ENCODE data around the gene CPS1. TPM values are rescaled to one million over a fixed set of nuclear protein-coding genes. Genes with fewer than 3 reads are reported as not detected.

CPS1 gene
- total RNA-seq, 1 experiment from 2014 or later = 14.2 TPM

DNA sequence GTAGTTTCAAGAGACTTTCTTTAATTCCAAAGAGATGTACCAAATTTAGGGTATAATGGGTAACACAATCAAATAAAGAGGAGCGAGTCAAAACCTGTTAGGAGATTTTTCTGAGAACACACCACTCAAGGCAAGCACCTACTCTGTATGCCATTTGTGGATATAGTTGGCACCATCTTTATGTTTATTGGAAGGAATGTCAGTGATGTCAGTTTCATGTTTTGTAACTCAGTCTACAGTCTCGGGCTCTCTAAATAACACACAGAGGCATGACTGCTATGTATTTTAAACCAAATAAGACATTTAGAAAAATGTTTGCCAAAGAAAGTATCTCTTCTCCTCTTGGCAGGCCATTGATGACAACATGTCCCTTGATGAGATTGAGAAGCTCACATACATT, 59.7 kb downstream of the CPS1 start:
- Histone ChIP-seq H4K91ac (ENCODE audit: insufficient read length, low read depth, low read length) (no peak overlapping the region), H4K5ac (ENCODE audit: insufficient read length, low read depth, low read length) (no peak overlapping the region), H3K23me2 (ENCODE audit: insufficient read length, low read depth, low read length, poor library complexity, severe bottlenecking) (no peaks in the 10 kb centered on the region), H3K18ac (ENCODE audit: insufficient read length, low read depth, low read length) (no peak overlapping the region), H3K79me1 (ENCODE audit: insufficient read depth, low read depth, low read length, poor library complexity, severe bottlenecking) (no peaks in the 10 kb centered on the region), H2AFZ (ENCODE audit: low read length) (no peak overlapping the region), H3K9ac (ENCODE audit: extremely low read depth, insufficient read length, low read length) (no peak overlapping the region), H2BK12ac (ENCODE audit: insufficient read length, low read depth, low read length) (no peak overlapping the region), H3K4me2 (ENCODE audit: insufficient read depth, insufficient read length, low read length) (no peak overlapping the region), H3K27me3 (ENCODE audit: insufficient read depth, low read length) (no peaks in the 10 kb centered on the region), H3K14ac (ENCODE audit: insufficient read depth, low read length) (no peak overlapping the region), H2AK5ac (ENCODE audit: insufficient read length, low read length) (no peak overlapping the region), H2BK20ac (ENCODE audit: low read depth, low read length, poor library complexity, severe bottlenecking) (no peak overlapping the region), H3K56ac (ENCODE audit: insufficient read length, low read depth, low read length) (no peak overlapping the region), H4K20me1 (ENCODE audit: control insufficient read depth, insufficient read depth, insufficient read length) (no peaks in the 10 kb centered on the region), H2BK120ac (ENCODE audit: low read depth, low read length, poor library complexity, severe bottlenecking) (no peak overlapping the region), H2BK15ac (ENCODE audit: low read depth, low read length) (no peak overlapping the region), H3K27ac (ENCODE audit: insufficient read length, low read depth, low read length) (no peak overlapping the region), H3K4me1 (ENCODE audit: insufficient read depth, low read length) (no peaks in the 10 kb centered on the region), H3K79me2 (ENCODE audit: insufficient read depth, low read length) (no peaks in the 10 kb centered on the region), H3K4ac (ENCODE audit: low read depth, low read length) (no peak overlapping the region), H3K23ac (ENCODE audit: insufficient read length, low read depth, low read length) (no peak overlapping the region), H2BK5ac (ENCODE audit: insufficient read length, low read length) (no peak overlapping the region), H4K8ac (replicated peaks; ENCODE audit: insufficient read length, low read depth, low read length) (no peak overlapping the region), H3K9me3 (ENCODE audit: control insufficient read depth, low read depth, low read length) (no peaks in the 10 kb centered on the region), H3T11ph (ENCODE audit: low read length) (no peak overlapping the region)
- H3K36me3 Mint-ChIP-seq (ENCODE audit: insufficient read depth in 1 of 3, low read depth in 3 of 3) = no peaks in the 10 kb centered on the region; a peak in 1 of 7 replicates
- H3K27me3 Mint-ChIP-seq (ENCODE audit: low read depth) = no peaks in the 10 kb centered on the region
- DNase-seq = no peak
- peaks cover 21 to 24% of the 10 kb centered on the region in 2 experiments for H3K4me1 Mint-ChIP-seq
- no CpG with 5 or more reads among the region's 2 CpGs for WGBS (ENCODE audit: extremely low coverage, insufficient read length, low lambda C conversion rate)
- H3K9me3 Mint-ChIP-seq = no peaks in the 10 kb centered on the region
- TF ChIP-seq, protein P1, sequence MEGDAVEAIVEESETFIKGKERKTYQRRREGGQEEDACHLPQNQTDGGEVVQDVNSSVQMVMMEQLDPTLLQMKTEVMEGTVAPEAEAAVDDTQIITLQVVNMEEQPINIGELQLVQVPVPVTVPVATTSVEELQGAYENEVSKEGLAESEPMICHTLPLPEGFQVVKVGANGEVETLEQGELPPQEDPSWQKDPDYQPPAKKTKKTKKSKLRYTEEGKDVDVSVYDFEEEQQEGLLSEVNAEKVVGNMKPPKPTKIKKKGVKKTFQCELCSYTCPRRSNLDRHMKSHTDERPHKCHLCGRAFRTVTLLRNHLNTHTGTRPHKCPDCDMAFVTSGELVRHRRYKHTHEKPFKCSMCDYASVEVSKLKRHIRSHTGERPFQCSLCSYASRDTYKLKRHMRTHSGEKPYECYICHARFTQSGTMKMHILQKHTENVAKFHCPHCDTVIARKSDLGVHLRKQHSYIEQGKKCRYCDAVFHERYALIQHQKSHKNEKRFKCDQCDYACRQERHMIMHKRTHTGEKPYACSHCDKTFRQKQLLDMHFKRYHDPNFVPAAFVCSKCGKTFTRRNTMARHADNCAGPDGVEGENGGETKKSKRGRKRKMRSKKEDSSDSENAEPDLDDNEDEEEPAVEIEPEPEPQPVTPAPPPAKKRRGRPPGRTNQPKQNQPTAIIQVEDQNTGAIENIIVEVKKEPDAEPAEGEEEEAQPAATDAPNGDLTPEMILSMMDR (conservative IDR thresholded peaks at IDR 0.05) = no peak
- no peak overlapping the region for H3K27ac Mint-ChIP-seq
- no peak overlapping the region for H3K4me3 Mint-ChIP-seq

Measured in H9 (cell line).